Heart left ventricle (tissue), 16 donors: ENCODE measurements around the gene WDR5. TPM values are rescaled to one million over a fixed set of nuclear protein-coding genes. Genes with fewer than 3 reads are reported as not detected.

Experiments
- ATAC-seq, 4 donors: fragments of 200-7000 bp; cut with Tn5 transposase; one replicate each; pipeline ENCODE4 v1.9.1; 2020 to 2022; ENCODE audit warnings: moderate library complexity in 4 of 4, mild to moderate bottlenecking in 3 of 4, moderate number of reproducible peaks in 1 of 4
- DNase-seq, 5 donors: peaks; one replicate each; pipeline ENCODE4 v3.0.0-alpha.2; 2020
- H3K27ac ChIP-seq, 12 donors: fragments of 200-600 bp; sonication (generic) in 4 of 12; one replicate each; pipeline versions ENCODE4 v1.5.0 to v1.8.0; 2016 to 2022; ENCODE audit warnings: mild to moderate bottlenecking in 2 of 12
- H3K27me3 ChIP-seq, 9 donors: fragments of 200-600 bp; sonication (generic) in 2 of 9; one replicate each; pipeline versions ENCODE4 v1.5.1 to v1.8.0; 2016 to 2022; ENCODE audit warnings: mild to moderate bottlenecking in 3 of 9
- H3K36me3 ChIP-seq, 9 donors: fragments of 200-600 bp; sonication (generic) in 2 of 9; one replicate each; pipeline versions ENCODE4 v1.5.0 to v1.8.0; 2018 to 2022; ENCODE audit warnings: mild to moderate bottlenecking in 2 of 9
- H3K4me1 ChIP-seq, 12 donors: fragments of 200-600 bp; sonication (generic) in 4 of 12; one replicate each; pipeline versions ENCODE4 v1.5.0 to v1.8.0; 2016 to 2022; ENCODE audit warnings: mild to moderate bottlenecking in 3 of 12
- H3K4me3 ChIP-seq, 12 donors: fragments of 200-600 bp; sonication (generic) in 4 of 12; one replicate each; pipeline versions ENCODE4 v1.5.0 to v1.8.0; 2017 to 2022; ENCODE audit warnings: mild to moderate bottlenecking in 9 of 12, moderate library complexity in 4 of 12
- H3K9me3 ChIP-seq, 12 donors: fragments of 200-600 bp; sonication (generic) in 4 of 12; one replicate each; pipeline versions ENCODE4 v1.5.0 to v1.8.0; 2016 to 2022; ENCODE audit warnings: mild to moderate bottlenecking in 1 of 12
- CTCF ChIP-seq, 12 donors: fragments of 200-600 bp; sonication (generic) in 4 of 12; IDR thresholded peaks; one replicate each; pipeline versions ENCODE4 v1.5.0 to v1.8.0; 2018 to 2022; ENCODE audit warnings: antibody characterized with exemption in 12 of 12, mild to moderate bottlenecking in 5 of 12
- POLR2A ChIP-seq, 2 donors: fragments of 450-650 bp; IDR thresholded peaks; one replicate each; pipeline ENCODE4 v1.6.1; 2017; ENCODE audit warnings: antibody characterized with exemption in 2 of 2, mild to moderate bottlenecking in 2 of 2, moderate library complexity in 2 of 2
- WGBS, 4 donors: extraction: QIAGEN DNeasy Blood & Tissue Kit in 2 of 4; methylation state at CpG; one replicate each; pipeline versions ENCODE4 v1.1.5 to v1.1.7; 2013 to 2018; 5-methylcytosine and 5-hydroxymethylcytosine counted together
- intact Hi-C, 10 donors: fragments of 100-400 bp; cut with DNase I; formaldehyde crosslinking; loops; one replicate each; pipeline versions ENCODE4 v1.11.1 to v1.14.2; 2022
- long read RNA-seq, 3 donors: library from polyadenylated mRNA; unstranded; transcript quantifications; one replicate each; pipeline ENCODE4 v2.0.0, GENCODE V29; 2020 to 2021
- polyA plus RNA-seq, 2 donors: library from polyadenylated mRNA; stranded (reverse); fragments of 200-250 nt; gene quantifications; one replicate each; pipeline ENCODE4 v1.2.3, GENCODE V29; 2013
- total RNA-seq, 9 donors: library from RNA; depleted of rRNA in 2 of 9; stranded (reverse); fragments of >200 nt in 2 of 9; fragmentation: NEBNext Ultra II Directional in 3 of 9; extraction: Animal tissue kit (Norgen Biotek cat#: 25700) in 3 of 9; gene quantifications; one replicate each; pipeline versions ENCODE4 v1.1.0 to v1.2.4, GENCODE V29; 2016 to 2023
- donor health status: ischemic (EF 13 %, LVEDD 7.1; RV severe dilation, severe dysfunction).
- donor health status: healthy with polysubstance abuse.
- donor health status: DM: no; HTN: yes; CAD: no.
- donor health status: DM: no; HTN: no; CAD: no.
- donor health status: ischemic (EF 25% LVEDD 6.9; RV normal size, moderate dysfunction).
- donor health status: ischemic (EF 25% LVEDD 5.7; RV mildly dilated, moderate dysfunction).
- donor health status: healthy.
- donor health status: DM: yes; HTN: yes; CAD: no.
- donor health status: ischemic (EF 35%, LVEDD 5.7; RV mildly dilated, moderate dysfunction).
- donor health status: nonischemic (EF 11% LVEDD 7.7; RV severe dilation, severe dysfunction).
- donor health status: DM: yes; HTN: yes; CAD: no.
- donor health status: PGD.
- donor health status: ischemic (EF 29% LVEDD 5.4; RV normal size, mild dysfunction).
- donor health status: nonischemic (EF 23%, LVEDD 6.1; RV moderate dilation, normal function).

Gene WDR5
- total RNA-seq (10 to 100 TPM; 13.1 to 23.8 (median 17.2) TPM), polyA plus RNA-seq (10 to 100 TPM; 12.9 to 24.7 TPM)
- long read RNA-seq, donor 1, partial matches to known transcripts, result 3 of 14 reads
- long read RNA-seq, donor 1, other reads (novel, unspliced or antisense), result 8 of 14 reads
- long read RNA-seq, donor 2, partial matches to known transcripts, result 9 of 17 reads
- long read RNA-seq, donor 2, other reads (novel, unspliced or antisense), result 4 of 17 reads
- long read RNA-seq, donor 3, transcript WDR5-201 (14 exons, 3,151 nt), result major isoform, 5 of 14 reads
- long read RNA-seq, donor 3, partial matches to known transcripts, result 7 of 14 reads
- long read RNA-seq, donor 3, other reads (novel, unspliced or antisense), result 2 of 14 reads

- TF ChIP-seq CTCF (IDR thresholded peaks at IDR 0.05) (peak in 9 of 12 donors; percentile 10 to 46 (median 28)), POLR2A (IDR thresholded peaks at IDR 0.05) (no peak)
- peak within 1 kb of the TSS; percentile 87 to 95 (median 94) for H3K27ac ChIP-seq
- peak; percentile 94 to 98 (median 96) for DNase-seq
- ATAC-seq, result peak; percentile 79 to 89 (median 85)
- intact Hi-C loops, result loop anchor here in 5 of 10 donors (2.0 to 10.0 kb wide), 5 partner anchors 61 to 71 kb away; partner anchors contain the start of gene BRD3 (in 3 of the 5)
- peaks cover 0 to 51% (median 39%) of the 10 kb centered on the region in 12 donors for H3K4me1 ChIP-seq
- peak within 1 kb of the TSS; percentile 77 to 98 (median 88) for H3K4me3 ChIP-seq
- WGBS, 4 donors, result 0 to 1% (median 0%) methylated on average over 45 to 81 of the region's 81 CpGs
- H3K27me3 ChIP-seq, result no peaks in the 10 kb centered on the region
- H3K36me3 ChIP-seq, result peaks cover 0 to 10% (median 8%) of the 10 kb centered on the region in 9 donors
- no peaks in the 10 kb centered on the region for H3K9me3 ChIP-seq
These were observed at the start of gene WDR5 for GRCh38 chr9:134135343-134136117. Gene WDR5 (plus strand): TSS chr9:134136082. CDS start chr9:134139878, 3,796 bp downstream.

- H3K9me3 ChIP-seq, result peaks cover 0 to 16% (median 0%) of the 10 kb centered on the region in 12 donors
- no peak for DNase-seq
- no peak overlapping the region for H3K27ac ChIP-seq
- peak in 1 of 4 donors; percentile 22 for ATAC-seq
- H3K36me3 ChIP-seq, result no peaks in the 10 kb centered on the region
- no peaks in the 10 kb centered on the region for H3K27me3 ChIP-seq
- WGBS, 4 donors, result 84 to 92% (median 84%) methylated on average over 14 of the region's 14 CpGs
- H3K4me3 ChIP-seq, result no peak overlapping the region
- TF ChIP-seq POLR2A (IDR thresholded peaks at IDR 0.05) (no peak), CTCF (IDR thresholded peaks at IDR 0.05) (no peak)
- H3K4me1 ChIP-seq, result no peaks in the 10 kb centered on the region
- intact Hi-C loops, result no loop called here
These were observed 47.7 kb upstream of the WDR5 start for GRCh38 chr9:134088063-134088725.

GRCh38 chr9:134089972-134090371 is 45.9 kb upstream of the WDR5 start:
- Histone ChIP-seq H3K27ac (no peak overlapping the region), H3K4me3 (no peak overlapping the region), H3K27me3 (peaks cover 0 to 5% (median 0%) of the 10 kb centered on the region in 9 donors), H3K36me3 (no peaks in the 10 kb centered on the region), H3K4me1 (no peaks in the 10 kb centered on the region), H3K9me3 (peaks cover 0 to 16% (median 0%) of the 10 kb centered on the region in 12 donors)
- ATAC-seq, result no peak
- intact Hi-C loops, result loop anchor here in 4 of 10 donors (10.0 kb wide), 3 partner anchors 85 to 305 kb away; no protein-coding TSS in a partner anchor
- TF ChIP-seq POLR2A (IDR thresholded peaks at IDR 0.05) (no peak), CTCF (IDR thresholded peaks at IDR 0.05) (no peak)
- 67 to 88% (median 82%) methylated on average over 4 of the region's 4 CpGs for WGBS, 4 donors
- no peak for DNase-seq
